GM21381 (cell line): ENCODE measurements around the gene CCDC78.
"Not testable (repeated sequence)": the region's sequence is repeated elsewhere in the genome, so short reads cannot be mapped to it uniquely, and the experiment has no call there.

Experiments
- ATAC-seq: cut with Tn5 transposase; IDR thresholded peaks from one replicate; pipeline ENCODE4 v1.9.1; 2021; ENCODE audit warnings: mild to moderate bottlenecking, moderate library complexity; ENCODE audit not compliant: unreplicated experiment

CCDC78 gene

DNA sequence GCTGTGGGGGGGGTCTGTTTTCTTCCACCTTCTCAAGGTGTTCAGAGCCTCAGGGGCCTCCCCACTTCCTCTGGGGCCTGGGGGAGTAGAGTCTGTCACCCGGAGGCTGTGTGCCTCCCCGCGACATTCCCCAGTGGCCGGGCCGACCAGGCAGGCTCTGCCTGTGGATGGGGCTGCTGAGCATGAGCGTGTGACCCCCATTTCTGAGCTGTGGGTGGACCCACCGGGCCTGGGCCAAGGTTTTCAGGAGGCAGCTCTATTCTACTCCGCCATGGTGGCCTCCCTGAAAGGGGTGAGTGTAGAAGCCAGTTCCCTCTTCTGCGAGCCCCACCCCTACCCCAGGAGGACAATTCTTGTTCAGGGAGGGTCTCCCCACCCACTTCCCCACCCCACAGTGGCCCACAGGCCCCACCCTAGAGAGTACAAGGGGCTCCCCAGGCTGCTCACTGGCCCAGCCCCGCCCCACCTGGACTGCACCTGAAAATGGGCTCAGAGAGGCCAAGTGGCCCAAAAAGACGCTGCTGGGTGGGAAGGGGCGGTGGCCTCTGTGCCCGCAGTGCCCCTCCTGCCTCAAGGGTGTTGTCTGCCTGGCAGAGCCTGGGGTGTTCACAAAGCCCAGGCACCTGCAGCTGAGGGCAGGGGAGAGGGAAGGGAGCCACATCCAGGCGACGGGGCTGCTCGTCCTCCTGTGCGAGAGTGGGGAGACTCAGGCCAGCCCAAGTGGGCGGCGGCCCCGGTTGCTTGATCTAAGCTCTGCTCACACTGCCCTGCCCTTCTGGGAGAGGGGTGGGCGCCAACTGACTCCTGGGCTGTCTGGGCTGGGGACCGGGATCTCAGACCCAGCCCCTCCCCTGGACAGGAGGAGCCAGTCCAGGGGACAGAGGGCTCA lies 35.6 kb upstream of the CCDC78 start:
- ATAC-seq: no peak

DNA sequence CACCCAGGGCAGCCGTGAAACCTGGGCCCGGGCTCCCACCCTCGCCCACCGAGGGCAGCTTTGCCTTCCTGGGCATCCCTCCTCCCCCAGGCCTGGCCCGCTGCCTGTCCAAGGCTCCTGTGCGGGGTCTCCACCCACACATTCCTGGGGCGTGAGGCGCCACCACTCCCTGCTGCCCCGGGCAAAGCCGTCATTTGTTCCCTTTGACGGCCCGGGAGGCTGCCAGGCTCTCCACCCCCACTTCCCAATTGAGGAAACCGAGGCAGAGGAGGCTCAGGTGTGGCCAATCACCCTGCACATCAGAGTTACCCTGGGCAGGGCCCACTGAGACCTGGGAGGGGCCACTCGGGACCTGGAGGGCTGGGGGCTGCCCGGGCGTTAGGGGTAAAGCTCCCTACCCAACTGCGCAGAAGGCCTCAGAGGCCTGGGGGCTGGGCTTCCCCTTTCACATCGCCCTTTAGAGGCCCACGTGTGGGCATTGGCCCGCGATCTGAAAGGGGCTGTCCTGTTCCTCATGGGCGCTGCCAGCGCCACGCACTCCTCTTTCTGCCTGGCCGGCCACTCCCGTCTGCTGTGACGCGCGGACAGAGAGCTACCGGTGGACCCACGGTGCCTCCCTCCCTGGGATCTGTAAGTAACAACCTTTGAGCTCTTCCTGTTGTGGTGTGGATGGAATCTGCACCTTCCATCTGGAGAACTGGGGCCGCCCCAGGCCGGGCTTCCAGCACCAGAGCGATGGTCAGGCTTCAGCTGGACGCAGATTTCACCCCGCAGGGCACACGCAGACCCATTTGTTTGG lies 34.5 kb upstream of the CCDC78 start, which contains the start of gene MSLN:
Gene MSLN, plus strand, starts transcription at position 190 of the 799 bp plus-strand sequence. CDS start 1,947 bp downstream, outside the sequence.
- ATAC-seq: no peak

DNA sequence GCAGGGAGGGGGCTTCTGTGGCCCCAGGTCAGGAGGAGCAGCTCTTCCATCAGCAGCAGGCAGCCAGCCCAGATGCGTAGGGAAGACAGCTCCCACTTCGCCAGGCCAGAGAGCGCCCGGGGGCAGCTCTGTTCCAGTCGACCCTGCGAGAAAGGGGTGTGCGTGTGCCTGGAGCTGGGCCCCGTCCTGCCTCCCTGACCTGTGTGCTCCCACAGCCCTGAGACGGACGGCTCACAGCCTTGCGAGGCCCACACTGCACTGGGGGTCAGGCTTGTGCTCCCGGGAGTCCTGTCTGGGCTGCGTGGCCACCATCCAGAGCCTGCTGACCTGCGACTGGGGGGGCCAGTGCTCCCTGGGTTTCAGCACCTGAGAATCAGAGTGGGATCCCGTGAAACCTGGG lies 33.8 kb upstream of the CCDC78 start:
- no peak for ATAC-seq

DNA sequence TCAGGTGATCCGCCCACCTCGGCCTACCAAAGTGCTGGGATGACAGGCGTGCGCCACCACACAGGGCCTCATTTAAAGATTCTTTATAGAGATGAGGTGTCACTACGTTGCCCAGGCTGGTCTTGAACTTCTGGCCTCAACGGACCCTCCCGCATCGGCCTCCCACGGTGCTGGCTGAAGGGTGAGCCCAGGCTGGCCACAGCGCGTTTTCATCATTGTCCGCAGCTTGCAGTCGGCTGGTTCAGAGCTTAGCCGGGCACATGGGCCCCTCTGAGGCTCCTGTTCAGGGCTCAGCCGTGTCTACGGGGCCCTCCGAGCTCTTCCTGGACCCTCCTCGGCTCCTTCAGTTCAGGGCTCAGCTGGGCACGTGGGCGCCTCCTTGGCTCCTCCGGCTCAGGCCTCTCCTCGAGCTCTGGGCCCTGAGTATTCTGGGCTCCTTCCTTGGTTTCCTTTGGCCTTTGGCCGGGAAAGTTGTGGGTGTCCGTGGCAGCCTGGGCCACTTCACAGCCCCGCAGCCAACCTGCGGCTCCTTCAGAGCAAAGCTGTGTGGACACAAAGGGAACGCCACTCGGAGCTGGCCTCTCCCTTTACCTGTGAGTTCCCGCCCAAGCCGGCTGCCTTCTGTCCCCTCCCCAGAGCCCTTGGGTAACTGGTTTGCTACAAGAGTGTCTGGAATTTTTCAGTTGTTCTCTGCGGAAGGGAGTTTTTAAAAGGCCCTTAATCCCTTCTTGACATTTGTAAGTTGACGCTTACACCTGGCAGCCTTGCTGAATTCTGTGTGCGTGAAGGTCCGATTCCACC lies 33.1 kb upstream of the CCDC78 start:
- no peak for ATAC-seq

DNA sequence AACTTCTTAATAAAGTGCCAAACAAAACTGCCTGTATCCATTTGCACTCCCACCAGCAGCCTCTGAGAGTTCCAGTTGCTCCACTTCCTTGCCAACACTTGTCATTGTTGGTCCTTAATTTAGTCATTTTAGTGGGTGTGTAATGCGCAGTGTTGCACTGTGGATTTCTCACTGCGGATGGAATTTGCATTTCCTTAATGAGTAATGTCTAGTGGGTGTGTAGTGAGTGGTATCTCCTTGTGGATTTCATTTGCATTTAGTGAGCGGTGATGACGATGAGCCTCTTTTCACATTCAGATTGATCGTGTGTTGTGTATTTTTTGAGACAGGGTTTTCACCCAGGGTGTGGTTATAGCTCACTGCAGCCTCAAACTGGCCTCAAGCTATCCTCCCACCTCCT lies 30.2 kb upstream of the CCDC78 start:
- no peak for ATAC-seq

DNA sequence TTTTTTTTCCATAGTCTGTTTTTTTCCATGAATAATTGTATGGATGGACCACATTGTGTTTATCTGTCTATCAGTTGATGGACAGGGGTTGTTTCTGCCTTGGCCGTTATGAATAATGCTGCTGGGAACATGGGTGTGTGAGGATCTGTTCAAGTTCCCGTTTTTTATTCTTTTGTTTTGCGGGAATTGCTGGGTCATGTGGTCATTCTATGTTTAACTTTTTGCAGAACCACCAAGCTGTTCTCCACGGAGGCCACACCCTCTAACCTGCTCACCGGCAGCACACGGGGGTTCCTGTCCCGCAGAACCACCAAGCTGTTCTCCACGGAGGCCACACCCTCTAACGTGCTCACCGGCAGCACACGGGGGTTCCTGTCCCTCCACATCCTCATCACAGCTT lies 28.4 kb upstream of the CCDC78 start:
- ATAC-seq: no peak

DNA sequence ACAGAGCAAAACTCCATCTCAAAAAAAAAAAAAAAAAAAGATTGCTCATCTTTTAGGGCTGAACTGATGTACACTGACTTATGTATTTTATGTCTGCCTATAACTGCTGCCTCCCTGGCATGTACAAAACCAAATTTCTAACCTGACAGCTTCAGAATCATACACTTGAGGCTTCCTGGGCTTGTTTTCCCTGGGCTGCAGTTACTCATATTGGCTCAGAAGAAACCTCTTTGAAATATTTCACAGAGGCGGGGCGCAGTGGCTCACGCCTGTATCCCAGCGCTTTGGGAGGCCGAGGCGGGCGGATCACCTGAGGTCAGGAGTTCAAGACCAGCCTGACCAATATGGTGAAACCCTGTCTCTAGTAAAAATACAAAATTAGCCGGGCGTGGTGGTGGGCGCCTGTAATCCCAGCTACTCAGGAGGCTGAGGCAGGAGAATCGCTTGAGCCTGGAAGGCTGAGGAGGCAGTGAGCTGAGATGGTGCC lies 27.9 kb upstream of the CCDC78 start:
- ATAC-seq: not testable (repeated sequence)

DNA sequence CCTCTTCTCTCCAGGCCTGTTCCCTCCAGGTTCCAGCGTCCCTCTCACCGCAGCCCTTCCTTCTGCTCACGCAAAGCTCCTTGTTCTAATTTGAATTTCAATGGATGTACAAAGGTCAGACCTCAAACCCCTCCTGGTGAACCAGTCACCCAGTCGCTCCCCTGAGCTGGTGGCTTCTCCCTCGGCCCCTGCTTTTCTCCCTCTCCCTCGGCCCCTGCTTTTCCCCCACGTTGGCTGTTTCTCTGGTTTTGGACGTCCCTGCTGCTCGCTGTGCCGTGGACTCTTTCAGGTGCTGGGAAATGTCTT lies 25.7 kb upstream of the CCDC78 start:
- no peak for ATAC-seq

DNA sequence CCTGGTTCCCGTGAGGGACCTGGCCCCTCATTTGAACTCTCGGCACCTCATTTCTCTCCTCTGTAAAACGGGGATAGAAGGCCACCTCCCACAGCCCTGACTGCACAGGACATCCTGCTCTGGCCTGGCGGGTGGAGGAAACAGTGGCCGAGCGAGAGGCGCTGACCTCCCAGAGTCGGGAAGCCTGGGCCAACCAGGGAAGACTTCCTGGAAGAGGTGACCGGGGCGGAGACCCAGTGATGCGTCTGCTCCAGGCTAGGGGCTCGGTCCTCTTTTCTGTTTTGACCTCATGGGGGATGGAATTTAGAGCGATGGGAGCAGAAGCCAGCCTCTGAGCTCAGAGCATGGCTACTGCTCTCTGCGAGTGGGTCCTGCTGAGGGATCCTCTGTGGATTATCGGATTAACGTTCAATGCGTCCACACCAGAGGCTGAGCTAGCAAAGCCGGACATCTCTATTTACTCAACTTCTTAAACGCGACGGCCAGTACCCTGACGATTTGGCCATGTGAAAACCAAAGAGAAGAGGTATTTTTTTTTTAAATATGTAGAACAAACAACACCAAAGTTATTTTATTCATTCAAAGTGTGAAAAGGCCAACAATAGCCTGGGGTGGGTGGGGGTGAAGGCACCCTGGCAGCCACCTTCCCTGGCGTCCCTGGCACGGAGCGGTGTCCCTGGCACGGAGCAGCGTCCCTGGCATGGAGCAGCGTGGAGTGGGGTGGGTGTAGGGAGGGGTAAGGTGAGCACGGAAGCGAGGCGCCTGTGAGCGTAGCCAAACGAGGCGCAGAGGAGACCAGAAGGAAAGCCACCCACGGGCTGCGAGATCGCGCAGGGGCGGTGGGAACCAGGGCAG lies 25.1 kb upstream of the CCDC78 start:
- no peak for ATAC-seq

DNA sequence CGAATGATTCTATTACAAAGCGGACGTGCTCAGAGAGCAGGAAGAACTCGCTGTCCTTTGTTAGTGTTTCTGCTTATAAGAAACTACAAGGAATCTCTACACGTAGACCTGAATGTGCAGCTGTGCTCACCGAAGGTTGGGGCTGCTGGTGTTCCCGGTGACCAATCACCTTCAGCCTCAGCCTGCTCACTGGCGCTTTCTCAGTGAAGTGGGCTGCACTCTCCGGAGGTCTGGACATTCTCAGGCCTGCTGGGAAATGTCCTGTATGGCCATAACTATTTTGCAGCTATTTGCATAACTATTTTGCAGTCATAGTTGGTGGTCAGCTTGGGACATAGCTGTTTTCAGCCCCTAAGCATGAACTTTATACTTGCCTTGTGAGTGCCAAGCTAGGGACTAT lies 24.2 kb upstream of the CCDC78 start:
- ATAC-seq: no peak

DNA sequence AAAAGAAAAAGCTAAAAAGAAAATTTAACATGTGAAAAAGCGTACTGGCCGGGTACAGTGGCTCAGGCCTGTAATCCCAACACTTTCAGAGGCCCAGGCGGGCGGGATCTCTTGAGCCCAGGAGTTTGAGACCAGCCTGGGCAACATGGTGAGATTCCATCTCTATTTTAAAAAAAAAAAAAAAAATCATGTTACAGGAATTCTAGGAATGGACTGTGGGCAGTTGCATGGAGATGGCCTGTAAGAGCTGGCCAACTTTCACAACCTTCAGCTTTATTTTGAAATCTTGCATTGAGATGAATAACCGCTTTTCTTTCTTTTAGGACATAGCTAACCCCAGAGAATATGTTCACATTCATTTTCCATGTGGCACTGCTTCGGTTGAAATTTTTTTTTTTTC lies 22.8 kb upstream of the CCDC78 start:
- ATAC-seq: no peak

DNA sequence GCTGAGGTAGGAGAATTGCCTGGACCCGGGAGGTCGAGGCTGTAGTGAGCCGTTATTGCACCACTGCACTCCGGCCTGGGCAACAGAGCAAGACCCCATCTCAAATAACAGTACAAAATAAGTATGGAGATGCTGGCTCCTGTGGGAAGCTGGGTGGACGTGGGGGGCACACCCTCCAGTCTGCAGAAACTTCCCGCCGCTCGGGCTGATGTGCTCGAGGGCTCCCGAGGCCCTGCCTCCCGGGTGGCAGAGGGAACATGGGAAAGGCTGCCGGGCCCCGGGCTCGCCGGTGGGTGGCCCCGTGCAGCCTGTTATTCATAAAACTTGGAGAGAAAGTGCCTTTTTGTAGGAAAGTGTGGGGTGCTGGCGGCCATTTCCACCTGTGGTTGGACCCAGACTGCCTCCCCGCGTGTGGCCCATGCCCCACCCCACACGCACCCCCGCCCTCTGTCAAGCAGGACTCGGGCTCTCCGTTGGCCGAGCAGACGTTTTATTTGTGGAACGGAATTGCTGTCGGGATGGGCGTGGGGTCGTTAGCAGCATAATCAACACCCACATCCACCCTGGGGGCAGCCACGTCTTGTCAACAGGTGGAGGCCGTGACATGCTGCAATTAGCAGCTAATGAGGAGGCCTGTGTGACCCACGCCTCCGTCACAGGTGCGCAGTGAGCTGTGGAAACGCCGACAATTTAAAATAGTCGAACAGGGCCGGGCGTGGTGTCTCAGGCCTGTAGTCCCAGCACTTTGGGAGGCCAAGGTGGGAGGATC lies 21.9 kb upstream of the CCDC78 start:
- no peak for ATAC-seq

DNA sequence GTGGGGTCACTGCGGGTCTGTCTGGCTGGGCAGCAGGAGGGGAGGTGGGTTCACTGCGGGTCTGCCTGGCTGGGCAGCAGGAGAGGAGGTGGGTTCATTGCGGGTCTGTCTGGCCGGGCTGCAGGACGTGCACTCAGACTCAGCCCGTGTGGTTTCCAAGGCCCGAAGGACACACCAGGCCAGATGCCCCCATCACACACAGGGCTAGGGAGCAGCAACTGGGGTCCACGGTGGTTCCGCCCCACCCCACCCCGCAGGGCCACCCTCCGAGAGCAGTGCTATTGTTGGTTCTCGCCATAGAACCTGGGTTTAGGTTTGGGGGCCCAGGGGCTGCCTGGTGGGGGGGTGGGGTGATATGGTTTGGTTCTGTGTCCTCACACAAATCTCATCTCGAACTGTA lies 20.4 kb upstream of the CCDC78 start:
- no peak for ATAC-seq

DNA sequence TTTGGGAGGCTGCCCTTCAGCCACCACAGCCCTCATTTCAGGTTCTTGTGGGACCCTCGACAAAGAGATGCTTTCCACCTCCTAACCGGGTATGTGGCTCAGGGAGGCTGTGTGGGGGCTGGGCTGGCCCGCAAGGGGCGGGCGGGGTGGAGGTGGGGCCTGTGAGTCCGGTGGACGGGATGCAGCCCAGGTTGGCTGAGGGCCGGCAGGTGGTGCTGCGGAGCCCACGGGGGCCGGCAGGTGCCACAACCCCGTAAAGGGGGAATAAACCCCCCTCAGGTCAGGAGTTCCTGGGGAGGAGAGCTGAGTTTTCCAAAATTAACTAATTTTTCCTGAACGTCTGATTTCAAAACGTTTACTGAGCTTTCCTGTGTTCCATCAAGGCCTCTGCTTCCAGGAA lies 19.5 kb upstream of the CCDC78 start:
- ATAC-seq: no peak

DNA sequence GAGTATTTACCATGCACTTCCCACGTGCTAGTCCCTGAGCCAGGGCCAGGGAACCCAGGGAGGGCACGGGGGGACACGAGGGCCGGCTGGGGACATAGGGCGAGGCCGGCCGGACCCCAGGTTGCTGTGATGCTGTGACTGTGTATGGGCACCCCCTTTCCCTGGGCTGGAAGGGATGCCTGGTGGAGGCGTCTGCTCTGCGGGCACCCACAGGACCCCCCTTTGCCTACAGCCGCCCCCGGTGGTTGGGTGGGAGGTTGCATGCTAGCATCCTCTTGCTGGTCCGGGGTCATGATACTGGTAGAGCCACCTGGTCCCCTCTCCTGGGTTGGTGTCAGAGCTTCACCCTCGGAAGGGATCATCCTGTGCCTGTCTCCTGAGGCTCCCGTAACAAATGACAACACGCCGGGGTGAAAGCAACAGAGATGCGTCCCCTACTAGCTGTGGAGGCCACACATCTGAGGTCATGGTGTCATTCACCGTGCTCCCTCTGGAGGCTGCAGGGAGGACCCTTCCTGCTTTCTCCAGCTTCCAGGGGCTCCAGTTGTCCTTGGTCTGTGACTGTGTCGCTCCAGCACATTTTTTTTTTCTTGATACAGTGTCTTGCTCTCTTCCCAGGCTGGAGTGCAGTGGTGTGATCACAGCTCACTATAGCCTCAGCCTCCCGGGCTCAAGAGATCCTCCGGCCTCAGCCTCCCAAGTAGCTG lies 17.7 kb upstream of the CCDC78 start:
- ATAC-seq: no peak

DNA sequence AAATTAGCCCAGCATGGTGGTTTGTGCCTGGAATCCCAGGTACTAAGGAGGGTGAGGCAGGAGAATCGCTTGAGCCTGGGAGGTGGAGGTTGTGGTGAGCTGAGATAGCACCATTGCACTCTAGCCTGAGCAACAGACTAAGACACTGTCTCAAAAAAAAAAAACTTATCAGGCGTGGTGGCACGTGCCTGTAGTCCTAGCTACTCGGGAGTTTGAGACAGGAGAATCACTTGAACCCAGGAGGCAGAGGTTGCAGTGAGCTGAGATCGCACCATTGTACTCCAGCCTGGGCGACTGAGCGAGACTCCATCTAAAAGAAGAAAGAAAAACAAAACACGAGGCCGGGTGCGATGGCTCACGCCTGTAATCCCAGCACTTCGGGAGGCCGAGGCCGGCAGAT lies 16.7 kb upstream of the CCDC78 start:
- not testable (repeated sequence) for ATAC-seq

DNA sequence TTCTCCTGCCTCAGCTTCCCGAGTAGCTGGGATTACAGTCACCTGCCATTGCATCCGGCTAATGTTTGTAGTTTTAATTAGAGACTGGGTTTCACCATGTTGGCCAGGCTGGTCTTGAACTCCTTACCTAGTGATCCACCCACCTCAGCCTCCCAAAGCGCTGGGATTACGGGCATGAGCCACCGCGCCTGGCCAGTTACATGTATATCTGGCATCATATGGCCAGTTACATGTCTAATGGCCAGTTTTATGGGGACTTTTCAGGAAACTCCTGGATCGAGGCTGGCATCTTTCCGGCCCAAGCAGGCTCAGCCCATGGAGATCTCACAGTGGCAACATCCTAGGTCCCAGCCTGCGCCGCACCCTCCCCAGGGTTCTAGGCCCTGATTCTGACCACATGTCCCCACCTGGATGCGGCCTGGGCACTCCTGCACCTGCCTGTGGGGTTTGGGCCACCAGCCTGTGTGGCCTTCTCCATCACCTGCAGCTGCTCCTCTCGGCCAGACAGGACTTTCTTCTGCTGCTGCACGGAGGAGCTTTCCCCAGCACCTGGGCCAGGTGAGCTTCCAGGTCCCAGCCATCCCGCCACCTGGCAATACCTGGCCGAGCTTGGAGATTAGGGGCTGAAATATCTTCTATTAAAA lies 15.9 kb upstream of the CCDC78 start:
- ATAC-seq: no peak

DNA sequence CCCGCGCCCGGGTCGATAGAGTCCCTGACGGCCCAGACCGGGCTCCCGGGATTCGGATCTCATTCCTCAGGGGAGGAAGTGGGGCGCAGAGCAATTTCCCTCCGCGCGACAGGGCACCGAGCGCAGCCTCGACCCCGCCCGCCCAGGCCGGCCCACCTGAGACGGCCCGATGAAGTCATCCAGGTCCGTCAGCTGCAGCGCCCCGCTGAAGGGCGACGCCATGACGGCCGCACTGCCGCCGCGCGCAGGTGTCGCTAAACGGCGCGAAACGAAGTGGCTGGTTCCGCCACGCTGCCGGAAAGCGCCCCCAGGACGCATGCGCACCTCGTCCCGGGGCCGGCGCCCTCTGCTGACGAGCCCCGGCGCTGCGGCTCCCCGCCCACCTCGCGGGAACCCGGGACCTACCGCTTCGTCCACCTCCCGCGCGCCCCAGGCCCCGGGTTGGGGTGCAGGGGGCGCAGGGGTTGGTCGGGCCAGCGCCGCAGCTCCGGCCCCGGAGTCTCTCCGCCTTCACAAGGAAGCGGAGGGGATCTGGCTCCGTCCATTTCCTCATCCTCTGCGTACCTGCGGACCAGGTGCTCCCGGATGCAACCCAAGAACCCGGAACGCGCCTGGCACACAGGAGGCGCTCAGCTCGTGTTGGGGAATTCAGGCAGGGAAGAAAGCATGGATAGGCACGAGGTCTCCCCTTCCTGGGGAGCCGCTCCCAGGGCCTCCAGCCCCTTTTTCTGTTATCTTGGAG lies 14.7 kb upstream of the CCDC78 start, which contains the start of gene CIAO3:
Gene CIAO3, minus strand, starts transcription at position 234 of the 742 bp plus-strand sequence. Its CDS starts 12 bp downstream, at position 222.
- peak; percentile 76 for ATAC-seq
